SK-N-SH (cell line): ENCODE results near the gene GPR17. TPM values are rescaled to one million over a fixed set of nuclear protein-coding genes. Genes with fewer than 3 reads are reported as not detected.

Experiments used
- CTCF ChIA-PET: fragments of 300-600, 350-600 bp; formaldehyde crosslinking; extraction: SDS; loops from one replicate; lab custom pipeline; 2021; lab: Yijun Ruan, JAX
- POLR2A ChIA-PET: fragments of 350-600 bp; sonication (Branson Sonifier 250); formaldehyde crosslinking; extraction: SDS; loops from one replicate; lab custom pipeline; 2020; ENCODE audit warnings: antibody characterized with exemption, inconsistent platforms; lab: Yijun Ruan, JAX
- DNase-seq: peaks from one replicate; pipeline ENCODE4 v3.0.0; 2012
- H2AFZ ChIP-seq: fragments of 200-600 bp; sonication (generic); 2 replicates; pipeline ENCODE4 v1.8.1; 2016; ENCODE audit warnings: antibody characterized with exemption, mild to moderate bottlenecking, low read depth
- H3F3A ChIP-seq: fragments of 200-600 bp; sonication (generic); replicated peaks from 2 replicates; pipeline ENCODE3; 2016; ENCODE audit warnings: antibody characterized with exemption, mild to moderate bottlenecking; ENCODE audit not compliant: insufficient read depth
- H3K27ac ChIP-seq, 2 experiments: fragments of 200-500 bp in 1 of 2; fragments of 200-600 bp in 1 of 2; sonication (Bioruptor generic) in 1 of 2; sonication (generic), shearing (Covaris generic) in 1 of 2; 2 replicates each; pipeline versions ENCODE4 v1.5.1 to v1.6.1; 2014 to 2016; ENCODE audit warnings: low read depth in 2 of 2, inconsistent platforms in 1 of 2, low read length in 1 of 2, mild to moderate bottlenecking in 1 of 2, mixed read lengths in 1 of 2
- H3K27me3 ChIP-seq: fragments of 200-600 bp; sonication (generic), shearing (Covaris generic); 2 replicates; pipeline ENCODE4 v1.6.1; 2016; ENCODE audit warnings: mixed run types; ENCODE audit not compliant: insufficient read depth
- H3K36me3 ChIP-seq, 2 experiments: fragments of 200-500 bp in 1 of 2; fragments of 200-600 bp in 1 of 2; sonication (Bioruptor generic) in 1 of 2; sonication (generic) in 1 of 2; replicated peaks in 1 of 2; 2 replicates each; pipeline versions ENCODE3 to v1.5.1; 2014 to 2016; ENCODE audit warnings: low read length in 1 of 2, mild to moderate bottlenecking in 1 of 2; ENCODE audit not compliant: insufficient read depth in 2 of 2, control insufficient read depth in 1 of 2
- H3K4me1 ChIP-seq, 2 experiments: fragments of 200-500 bp in 1 of 2; fragments of 200-600 bp in 1 of 2; sonication (Bioruptor generic) in 1 of 2; sonication (generic), shearing (Covaris generic) in 1 of 2; 2 replicates each; pipeline versions ENCODE4 v1.5.1 to v1.6.1; 2014 to 2016; ENCODE audit warnings: low read depth in 1 of 2, low read length in 1 of 2, mixed run types in 1 of 2; ENCODE audit not compliant: insufficient read depth in 2 of 2, control insufficient read depth in 1 of 2
- H3K4me2 ChIP-seq: fragments of 200-600 bp; sonication (generic), shearing (Covaris generic); 2 replicates; pipeline ENCODE4 v1.6.1; 2017; ENCODE audit warnings: mixed run types
- H3K4me3 ChIP-seq, 2 experiments: fragments of 200-500 bp in 1 of 2; fragments of 200-600 bp in 1 of 2; sonication (Bioruptor generic) in 1 of 2; sonication (generic), shearing (Covaris generic) in 1 of 2; 2 replicates each; pipeline versions ENCODE4 v1.5.1 to v1.8.1; 2014 to 2016; ENCODE audit warnings: low read depth in 2 of 2, inconsistent platforms in 1 of 2, low read length in 1 of 2, mild to moderate bottlenecking in 1 of 2, mixed read lengths in 1 of 2, moderate library complexity in 1 of 2
- H3K79me2 ChIP-seq: fragments of 200-600 bp; sonication (generic); 2 replicates; pipeline ENCODE4 v1.8.1; 2017; ENCODE audit warnings: mild to moderate bottlenecking; ENCODE audit not compliant: insufficient read depth
- H3K9ac ChIP-seq: fragments of 200-600 bp; sonication (generic); 2 replicates; pipeline ENCODE4 v1.6.1; 2017; ENCODE audit warnings: mixed run types
- H3K9me2 ChIP-seq: fragments of 200-600 bp; sonication (generic); 2 replicates; pipeline ENCODE4 v1.6.1; 2017; ENCODE audit warnings: mixed run types
- H3K9me3 ChIP-seq: fragments of 200-600 bp; sonication (generic); 2 replicates; pipeline ENCODE4 v1.6.1; 2017; ENCODE audit warnings: mixed run types, mild to moderate bottlenecking, moderate library complexity
- H4K20me1 ChIP-seq: fragments of 200-600 bp; sonication (generic); 2 replicates; pipeline ENCODE4 v1.6.1; 2017; ENCODE audit warnings: mild to moderate bottlenecking, mixed run types; ENCODE audit not compliant: insufficient read depth
- CTCF ChIP-seq: fragments of 200-600 bp; sonication (generic); IDR thresholded peaks from 2 replicates; pipeline ENCODE4 v1.6.1; 2017; ENCODE audit warnings: antibody characterized with exemption, mild to moderate bottlenecking, moderate library complexity
- EP300 ChIP-seq, 2 experiments: IDR thresholded peaks; 2 replicates each; pipeline versions ENCODE4 v1.4.0 to v1.6.1; 2012; ENCODE audit warnings: borderline replicate concordance in 1 of 2, low read depth in 1 of 2, low read length in 1 of 2
- FOSL2 ChIP-seq: IDR thresholded peaks from 2 replicates; pipeline ENCODE4 v1.4.0; 2012; ENCODE audit warnings: low read depth, mild to moderate bottlenecking, moderate library complexity, borderline replicate concordance
- FOXM1 ChIP-seq: IDR thresholded peaks from 2 replicates; pipeline ENCODE4 v1.4.0; 2012; ENCODE audit warnings: low read depth, mild to moderate bottlenecking
- GATA2 ChIP-seq: sonication (generic); formaldehyde crosslinking; IDR thresholded peaks from 2 replicates; pipeline ENCODE4 v1.5.0; 2020; ENCODE audit warnings: mild to moderate bottlenecking, missing genetic modification reagents
- MEF2A ChIP-seq: IDR thresholded peaks from 2 replicates; pipeline ENCODE4 v1.4.0; 2012; ENCODE audit warnings: low read depth, borderline replicate concordance
- MXI1 ChIP-seq: IDR thresholded peaks from 2 replicates; pipeline ENCODE4 v1.6.1; 2012; ENCODE audit warnings: mild to moderate bottlenecking, low read depth, low read length, improper control_type of control experiment
- RXRA ChIP-seq: IDR thresholded peaks from 2 replicates; pipeline ENCODE4 v1.4.0; 2012; ENCODE audit warnings: low read depth, mild to moderate bottlenecking, borderline replicate concordance
- USF1 ChIP-seq: IDR thresholded peaks from 2 replicates; pipeline ENCODE4 v1.4.0; 2012; ENCODE audit warnings: low read depth, borderline replicate concordance
- WGBS: methylation state at CpG from one replicate; pipeline ENCODE4 v1.1.6; 2017; ENCODE audit warnings: low lambda C conversion rate; 5-methylcytosine and 5-hydroxymethylcytosine counted together
- polyA plus RNA-seq, 3 experiments: library from polyadenylated mRNA; depleted of rRNA; stranded (reverse); fragments of >200 nt; gene quantifications; 2 replicates each; pipeline ENCODE4 v1.2.3, GENCODE V29; 2012

The GPR17 gene
- polyA plus RNA-seq, 1 of the 3 experiments (the other 2 are of a cell fraction), result 0.03 TPM

- POLR2A ChIA-PET, result interaction anchor here (1.8 kb wide), 1 partner anchor 20 kb away, joined by 4 read pairs; no protein-coding TSS in a partner anchor
- WGBS, result 74% methylated on average over 6 of the region's 6 CpGs
These were observed 36.3 kb downstream of the GPR17 start for GRCh38 chr2:127681976-127682857.

DNA sequence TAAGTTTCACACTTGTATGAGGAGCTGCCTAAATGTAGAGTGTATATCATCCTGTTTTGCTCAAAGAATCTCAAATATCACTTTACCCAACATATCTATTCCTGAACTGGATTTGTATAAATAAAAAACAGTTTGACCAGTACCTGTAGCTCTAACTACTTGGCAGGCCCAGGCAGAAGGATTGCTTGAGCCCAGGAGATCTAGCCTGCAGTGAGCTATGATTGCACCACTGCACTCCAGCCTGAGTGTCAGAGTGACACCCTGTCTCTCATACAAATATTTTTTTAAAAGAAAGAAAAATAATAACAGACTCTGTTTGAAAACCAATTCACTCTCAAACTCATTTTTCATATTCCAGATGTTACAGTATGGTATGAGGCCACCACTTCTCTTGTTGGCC is 37.1 kb downstream of the GPR17 start:
- H3K9me2 ChIP-seq, result no peaks in the 10 kb centered on the region
- H3K4me3 ChIP-seq, result no peak overlapping the region
- H3K36me3 ChIP-seq, result no peaks in the 10 kb centered on the region
- H3K9ac ChIP-seq, result no peak overlapping the region
- DNase-seq, result no peak
- no peaks in the 10 kb centered on the region for H3K27me3 ChIP-seq
- ChIA-PET POLR2A (interaction anchor here (1.8 kb wide), 1 partner anchor 19 kb away, joined by 4 read pairs; no protein-coding TSS in a partner anchor), CTCF (interaction anchor here (0.8 to 5.2 kb wide), 4 partner anchors 12 to 92 kb away, joined by 3 to 19 read pairs (median 7); no protein-coding TSS in a partner anchor)
- no peak overlapping the region for H3K27ac ChIP-seq
- H3K4me1 ChIP-seq, result peaks cover 0 to 4% of the 10 kb centered on the region in 2 experiments; a peak in 1 of 4 replicates
- H2AFZ ChIP-seq, result no peak overlapping the region
- no peak for TF ChIP-seq RXRA
- TF ChIP-seq FOXM1, result no peak
- TF ChIP-seq USF1, result no peak
- TF ChIP-seq MEF2A, result no peak
- no peak for TF ChIP-seq EP300 (IDR thresholded peaks at IDR 0.05; ENCODE audit: borderline replicate concordance in 1 of 2, low read depth in 1 of 2, low read length in 1 of 2)
- TF ChIP-seq FOSL2, result no peak
- no peaks in the 10 kb centered on the region for H3F3A ChIP-seq
- H3K79me2 ChIP-seq, result no peaks in the 10 kb centered on the region
- 0 out of 2 replicates have a peak, but pooled peaks cover under 1% of the 10 kb centered on the region for H3K9me3 ChIP-seq
- no peaks in the 10 kb centered on the region for H4K20me1 ChIP-seq
- H3K4me2 ChIP-seq, result no peak overlapping the region

More at GRCh38 chr2:127681976-127682857, 36.3 kb downstream of the GPR17 start:
- H2AFZ ChIP-seq, result no peak overlapping the region
- no peak overlapping the region for H3K27ac ChIP-seq
- H3K4me1 ChIP-seq, result peaks cover 0 to 4% of the 10 kb centered on the region in 2 experiments; a peak in 1 of 4 replicates
- H3K36me3 ChIP-seq, result no peaks in the 10 kb centered on the region
- peak; percentile 66 for DNase-seq
- no peaks in the 10 kb centered on the region for H3F3A ChIP-seq
- H3K27me3 ChIP-seq, result peaks cover 7% of the 10 kb centered on the region; the same call in 1 of the 2 replicates
- no peaks in the 10 kb centered on the region for H4K20me1 ChIP-seq
- no peaks in the 10 kb centered on the region for H3K9me2 ChIP-seq
- no peak overlapping the region for H3K4me3 ChIP-seq
- no peak overlapping the region for H3K4me2 ChIP-seq
- H3K9me3 ChIP-seq, result no peaks in the 10 kb centered on the region
- TF ChIP-seq CTCF (no peak), EP300 (IDR thresholded peaks at IDR 0.05; ENCODE audit: borderline replicate concordance in 1 of 2, low read depth in 1 of 2, low read length in 1 of 2) (no peak), GATA2 (CRISPR knock-in tag) (peak; percentile 55), MXI1 (no peak)
- H3K79me2 ChIP-seq, result no peaks in the 10 kb centered on the region
- no peak overlapping the region for H3K9ac ChIP-seq
- CTCF ChIA-PET, result interaction anchor here (0.8 to 5.2 kb wide), 4 partner anchors 13 to 91 kb away, joined by 3 to 19 read pairs (median 7); no protein-coding TSS in a partner anchor
